SK-N-SH treated with all-trans-retinoic acid at 6 μM for 48 hours (cell line): ENCODE data around the gene SMTNL1.

Experiments
- ARNTL ChIP-seq: fragments of 450-650 bp; formaldehyde crosslinking; IDR thresholded peaks from 2 replicates; pipeline ENCODE4 v1.5.0; 2020; ENCODE audit warnings: low read depth, mild to moderate bottlenecking, moderate library complexity, borderline replicate concordance
- BACH2 ChIP-seq: fragments of 250-450 bp; sonication (Bioruptor Pico); IDR thresholded peaks from 2 replicates; pipeline ENCODE4 v1.9.0; 2021; ENCODE audit warnings: mild to moderate bottlenecking, borderline replicate concordance
- GLIS3 ChIP-seq: fragments of 250-450 bp; sonication (Bioruptor Pico); IDR thresholded peaks from 2 replicates; pipeline ENCODE4 v1.5.0; 2020; ENCODE audit warnings: mild to moderate bottlenecking, moderate library complexity
- OSR1 ChIP-seq: fragments of 250-450 bp; sonication (Bioruptor Pico); IDR thresholded peaks from 2 replicates; pipeline ENCODE4 v1.8.0; 2022; ENCODE audit warnings: moderate library complexity, mild to moderate bottlenecking, inconsistent platforms
- PPARA ChIP-seq: fragments of 250-450 bp; sonication (Bioruptor Pico); IDR thresholded peaks from 2 replicates; pipeline ENCODE4 v1.5.0; 2020; ENCODE audit warnings: mild to moderate bottlenecking, borderline replicate concordance
- RARB ChIP-seq: fragments of 250-450 bp; sonication (Bioruptor Pico); IDR thresholded peaks from 2 replicates; pipeline ENCODE4 v1.8.0; 2021; ENCODE audit warnings: mild to moderate bottlenecking, moderate library complexity
- TOX ChIP-seq: fragments of 250-450 bp; sonication (Bioruptor Pico); IDR thresholded peaks from 2 replicates; pipeline ENCODE4 v1.8.0; 2021; ENCODE audit warnings: mild to moderate bottlenecking, moderate library complexity, borderline replicate concordance
- ZC3H10 ChIP-seq: fragments of 250-450 bp; sonication (Bioruptor Pico); IDR thresholded peaks from 2 replicates; pipeline ENCODE4 v1.5.1; 2021; ENCODE audit warnings: mild to moderate bottlenecking, moderate library complexity
- ZFP3 ChIP-seq: fragments of 250-450 bp; sonication (Bioruptor Pico); IDR thresholded peaks from 2 replicates; pipeline ENCODE4 v1.5.0; 2020; ENCODE audit warnings: mild to moderate bottlenecking, moderate library complexity
- ZFP30 ChIP-seq: fragments of 450-650 bp; formaldehyde crosslinking; IDR thresholded peaks from 2 replicates; pipeline ENCODE4 v1.5.0; 2022; ENCODE audit warnings: mild to moderate bottlenecking, moderate library complexity
- ZNF8 ChIP-seq: fragments of 450-650 bp; formaldehyde crosslinking; IDR thresholded peaks from 2 replicates; pipeline ENCODE4 v1.5.0; 2020; ENCODE audit warnings: mild to moderate bottlenecking, moderate library complexity
- TF ChIP-seq, protein P1 (sequence below): fragments of 250-450 bp; sonication (Bioruptor Pico); IDR thresholded peaks from 2 replicates; pipeline ENCODE4 v1.8.0; 2020; ENCODE audit warnings: mild to moderate bottlenecking, moderate library complexity, borderline replicate concordance

DNA sequence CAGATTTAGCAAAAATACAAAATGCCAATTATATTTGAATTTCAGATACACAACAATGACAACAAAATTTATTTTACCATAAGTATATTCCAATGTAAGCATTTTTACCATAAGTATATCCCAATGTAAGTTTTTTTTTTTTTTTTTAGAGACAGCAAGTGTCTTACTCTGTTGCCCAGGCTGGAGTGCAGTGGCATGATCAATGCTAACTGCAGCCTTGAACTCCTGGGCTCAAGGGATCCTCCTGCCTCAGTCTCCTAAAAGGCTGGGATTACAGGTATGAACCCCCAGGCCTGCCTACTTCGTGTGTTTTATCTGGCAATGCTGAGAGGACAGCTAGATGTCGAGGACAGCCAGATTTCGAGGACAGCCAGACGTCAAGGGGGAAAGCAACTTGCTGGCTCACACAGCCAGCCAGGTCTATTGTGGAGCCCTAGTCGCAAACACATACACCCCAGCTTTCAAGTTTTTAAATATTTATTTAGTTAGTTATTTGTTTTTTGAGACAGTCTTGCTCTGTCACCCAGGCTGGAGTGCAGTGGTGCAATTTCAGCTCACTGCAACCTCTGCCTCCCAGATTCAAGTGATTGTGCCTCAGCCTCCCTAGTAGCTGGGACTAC is 59.0 kb downstream of the SMTNL1 start:
- TF ChIP-seq RARB (CRISPR knock-in tag) (no peak), OSR1 (CRISPR knock-in tag) (no peak), PPARA (CRISPR knock-in tag) (no peak), ZFP3 (CRISPR knock-in tag) (no peak), ARNTL (CRISPR knock-in tag) (no peak), GLIS3 (no peak), ZNF8 (no peak), ZFP30 (CRISPR knock-in tag) (no peak), ZC3H10 (CRISPR knock-in tag) (no peak), BACH2 (CRISPR knock-in tag) (no peak), TOX (CRISPR knock-in tag) (no peak)
- TF ChIP-seq, protein P1, sequence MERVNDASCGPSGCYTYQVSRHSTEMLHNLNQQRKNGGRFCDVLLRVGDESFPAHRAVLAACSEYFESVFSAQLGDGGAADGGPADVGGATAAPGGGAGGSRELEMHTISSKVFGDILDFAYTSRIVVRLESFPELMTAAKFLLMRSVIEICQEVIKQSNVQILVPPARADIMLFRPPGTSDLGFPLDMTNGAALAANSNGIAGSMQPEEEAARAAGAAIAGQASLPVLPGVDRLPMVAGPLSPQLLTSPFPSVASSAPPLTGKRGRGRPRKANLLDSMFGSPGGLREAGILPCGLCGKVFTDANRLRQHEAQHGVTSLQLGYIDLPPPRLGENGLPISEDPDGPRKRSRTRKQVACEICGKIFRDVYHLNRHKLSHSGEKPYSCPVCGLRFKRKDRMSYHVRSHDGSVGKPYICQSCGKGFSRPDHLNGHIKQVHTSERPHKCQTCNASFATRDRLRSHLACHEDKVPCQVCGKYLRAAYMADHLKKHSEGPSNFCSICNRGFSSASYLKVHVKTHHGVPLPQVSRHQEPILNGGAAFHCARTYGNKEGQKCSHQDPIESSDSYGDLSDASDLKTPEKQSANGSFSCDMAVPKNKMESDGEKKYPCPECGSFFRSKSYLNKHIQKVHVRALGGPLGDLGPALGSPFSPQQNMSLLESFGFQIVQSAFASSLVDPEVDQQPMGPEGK: no peak
